HCT116 (cell line): Measurements from ENCODE around the gene TMEM237. TPM values are rescaled to one million over a fixed set of nuclear protein-coding genes. Genes with fewer than 3 reads are reported as not detected.

Source experiments
- ATAC-seq: fragments of 200-7000 bp; cut with Tn5 transposase; 2 replicates; pipeline ENCODE4 v1.9.1; 2020; ENCODE audit warnings: mild to moderate bottlenecking, moderate library complexity
- BruUV-seq: library from RNA; stranded (reverse); fragments of 400-500 nt; replicated peaks from 2 replicates; lab custom pipeline; 2021; lab: Mats Ljungman, UMichigan
- CTCF ChIA-PET: fragments of 300-600 bp; sonication (Branson Sonifier 250); formaldehyde crosslinking; loops from one replicate; lab custom pipeline; 2021; ENCODE audit warnings: antibody characterized with exemption; lab: Charles Lee
- POLR2A ChIA-PET: fragments of 300-600, 350-600 bp; sonication (Branson Sonifier 250); formaldehyde crosslinking; loops from one replicate; lab custom pipeline; 2021; ENCODE audit warnings: antibody characterized with exemption; lab: Charles Lee
- RAD21 ChIA-PET, 2 experiments: fragments of 300-600 bp; sonication (Branson Sonifier 250); formaldehyde crosslinking; loops; one replicate each; lab custom pipeline; 2023; ENCODE audit warnings: low total read pairs in 2 of 2; ENCODE audit not compliant: uncharacterized antibody in 2 of 2, unreplicated experiment in 2 of 2, low non-redundant PET in 1 of 2; lab: Charles Lee
- DNase-seq: peaks from one replicate; pipeline ENCODE4 v3.0.0-alpha.2; 2010; ENCODE audit warnings: low read depth, low spot score
- H2AFZ ChIP-seq: fragments of 200-600 bp; shearing (Covaris generic), sonication (generic); 2 replicates; pipeline ENCODE4 v1.6.1; 2017; ENCODE audit warnings: low read depth, mixed run types, mixed read lengths, antibody characterized with exemption, low read length; ENCODE audit not compliant: poor library complexity, severe bottlenecking
- H3K27ac ChIP-seq: 2 replicates; pipeline ENCODE4 v1.5.1; 2012; ENCODE audit warnings: low read depth, low read length
- H3K27me3 ChIP-seq: fragments of 200-600 bp; sonication (generic); 2 replicates; pipeline ENCODE4 v1.6.1; 2016; ENCODE audit warnings: mixed run types, low read length, mixed read lengths; ENCODE audit not compliant: insufficient read depth
- H3K36me3 ChIP-seq, 2 experiments: fragments of 200-500 bp in 1 of 2; fragments of 200-600 bp in 1 of 2; sonication (Bioruptor generic) in 1 of 2; sonication (generic) in 1 of 2; 2 replicates each; pipeline versions ENCODE4 v1.5.1 to v1.6.1; 2014 to 2016; ENCODE audit warnings: low read length in 2 of 2, inconsistent platforms in 1 of 2, mixed read lengths in 1 of 2, mixed run types in 1 of 2; ENCODE audit not compliant: insufficient read depth in 2 of 2, control insufficient read depth in 1 of 2
- H3K4me1 ChIP-seq, 2 experiments: fragments of 200-600 bp in 1 of 2; sonication (generic) in 1 of 2; 2 replicates each; pipeline versions ENCODE4 v1.5.1 to v1.6.1; 2012 to 2017; ENCODE audit warnings: low read length in 2 of 2, inconsistent platforms in 1 of 2, mild to moderate bottlenecking in 1 of 2, mixed read lengths in 1 of 2, mixed run types in 1 of 2, moderate library complexity in 1 of 2; ENCODE audit not compliant: insufficient read depth in 2 of 2, control insufficient read depth in 1 of 2
- H3K4me2 ChIP-seq: fragments of 200-600 bp; sonication (generic); 2 replicates; pipeline ENCODE4 v1.6.1; 2017; ENCODE audit warnings: mixed run types, low read length, mixed read lengths
- H3K4me3 ChIP-seq, 2 experiments: fragments of 200-600 bp in 1 of 2; sonication (generic) in 1 of 2; replicated peaks in 1 of 2; 2 replicates each; pipeline ENCODE4 v1.5.1; 2011 to 2016; ENCODE audit warnings: low read length in 2 of 2, control low read depth in 1 of 2, low read depth in 1 of 2, mild to moderate bottlenecking in 1 of 2, mixed read lengths in 1 of 2, mixed run types in 1 of 2
- H3K79me2 ChIP-seq: fragments of 200-600 bp; sonication (generic); 2 replicates; pipeline ENCODE4 v1.6.1; 2017; ENCODE audit warnings: mild to moderate bottlenecking, mixed run types, low read length, moderate library complexity, mixed read lengths; ENCODE audit not compliant: insufficient read depth
- H3K9ac ChIP-seq: fragments of 200-600 bp; sonication (generic); 2 replicates; pipeline ENCODE4 v1.6.1; 2016; ENCODE audit warnings: low read length, mixed read lengths
- H3K9me2 ChIP-seq: fragments of 200-600 bp; sonication (generic), shearing (Covaris generic); 2 replicates; pipeline ENCODE4 v1.6.1; 2017; ENCODE audit warnings: mixed run types, mild to moderate bottlenecking, moderate library complexity; ENCODE audit not compliant: insufficient read depth
- H3K9me3 ChIP-seq, 2 experiments: fragments of 200-500 bp in 1 of 2; fragments of 200-600 bp in 1 of 2; sonication (Bioruptor generic) in 1 of 2; sonication (generic) in 1 of 2; 2 replicates each; pipeline ENCODE4 v1.6.1; 2014 to 2017; ENCODE audit warnings: low read length in 2 of 2, mixed read lengths in 2 of 2, inconsistent platforms in 1 of 2, low read depth in 1 of 2, mild to moderate bottlenecking in 1 of 2, mixed run types in 1 of 2, moderate library complexity in 1 of 2; ENCODE audit not compliant: control insufficient read depth in 1 of 2, insufficient read depth in 1 of 2
- H4K20me1 ChIP-seq: fragments of 200-600 bp; sonication (generic), shearing (Covaris generic); 2 replicates; pipeline ENCODE4 v1.6.1; 2017; ENCODE audit warnings: mixed run types, mild to moderate bottlenecking, moderate library complexity; ENCODE audit not compliant: insufficient read depth
- CEBPB ChIP-seq: IDR thresholded peaks from 2 replicates; pipeline ENCODE4 v1.6.1; 2012; ENCODE audit warnings: low read depth
- EZH2 ChIP-seq: fragments of 200-600 bp; sonication (generic); IDR thresholded peaks from 2 replicates; pipeline ENCODE4 v1.6.1; 2017; ENCODE audit warnings: antibody characterized with exemption, mixed run types
- EZH2phosphoT487 ChIP-seq: fragments of 200-600 bp; IDR thresholded peaks from 2 replicates; pipeline ENCODE4 v1.6.1; 2018; ENCODE audit warnings: antibody characterized with exemption, borderline replicate concordance
- JUND ChIP-seq: IDR thresholded peaks from 2 replicates; pipeline ENCODE4 v1.6.1; 2012
- POLR2A ChIP-seq: IDR thresholded peaks from 2 replicates; pipeline ENCODE4 v1.7.0; 2011; ENCODE audit warnings: borderline replicate concordance; ENCODE audit not compliant: insufficient read depth, insufficient read length; ENCODE audit errors: extremely low read depth
- RAD21 ChIP-seq: IDR thresholded peaks from 2 replicates; pipeline ENCODE4 v1.6.1; 2012; ENCODE audit warnings: low read depth, mild to moderate bottlenecking
- SIN3A ChIP-seq: IDR thresholded peaks from 2 replicates; pipeline ENCODE4 v1.6.1; 2012; ENCODE audit warnings: low read depth
- SP1 ChIP-seq: IDR thresholded peaks from 2 replicates; pipeline ENCODE4 v1.6.1; 2012; ENCODE audit warnings: low read depth
- TCF7L2 ChIP-seq: IDR thresholded peaks from 2 replicates; pipeline ENCODE4 v1.7.0; 2011; ENCODE audit warnings: borderline replicate concordance, inconsistent platforms; ENCODE audit not compliant: insufficient read depth, insufficient read length; ENCODE audit errors: extremely low read depth
- ZNF274 ChIP-seq: fragments of 200-500 bp; sonication (Bioruptor generic); IDR thresholded peaks from 2 replicates; pipeline ENCODE4 v1.6.1; 2014; ENCODE audit warnings: mild to moderate bottlenecking, low read depth, low read length, inconsistent platforms
- intact Hi-C: fragments of 100-400 bp; cut with micrococcal nuclease; formaldehyde crosslinking; loops from 2 replicates; pipeline ENCODE4 v1.10.0; 2022
- total RNA-seq: library from RNA; stranded (reverse); gene quantifications from one replicate; pipeline ENCODE4 v1.2.1, GENCODE V29; 2021; ENCODE audit not compliant: unreplicated experiment
- TF ChIP-seq, protein P1 (sequence below): IDR thresholded peaks from 2 replicates; pipeline ENCODE4 v1.6.1; 2012; ENCODE audit warnings: low read depth
- TF ChIP-seq, protein P2 (sequence below): IDR thresholded peaks from 2 replicates; pipeline ENCODE4 v1.6.1; 2012
- TF ChIP-seq, protein P3 (sequence below): IDR thresholded peaks from 2 replicates; pipeline ENCODE4 v1.6.1; 2012
- TF ChIP-seq, protein P4 (sequence below), 3 experiments: fragments of 200-600 bp in 1 of 3; sonication (generic) in 1 of 3; IDR thresholded peaks in 2 of 3; conservative IDR thresholded peaks in 1 of 3; 2 replicates each; pipeline ENCODE4 v1.5.1; 2012 to 2017; ENCODE audit warnings: low read depth in 2 of 3, low read length in 2 of 3, antibody characterized with exemption in 1 of 3, borderline replicate concordance in 1 of 3, control low read depth in 1 of 3, mild to moderate bottlenecking in 1 of 3, mixed read lengths in 1 of 3, mixed run types in 1 of 3, moderate library complexity in 1 of 3; ENCODE audit not compliant: insufficient read depth in 1 of 3

TMEM237 gene
- total RNA-seq, 1 experiment from 2014 or later: 29.4 TPM

DNA sequence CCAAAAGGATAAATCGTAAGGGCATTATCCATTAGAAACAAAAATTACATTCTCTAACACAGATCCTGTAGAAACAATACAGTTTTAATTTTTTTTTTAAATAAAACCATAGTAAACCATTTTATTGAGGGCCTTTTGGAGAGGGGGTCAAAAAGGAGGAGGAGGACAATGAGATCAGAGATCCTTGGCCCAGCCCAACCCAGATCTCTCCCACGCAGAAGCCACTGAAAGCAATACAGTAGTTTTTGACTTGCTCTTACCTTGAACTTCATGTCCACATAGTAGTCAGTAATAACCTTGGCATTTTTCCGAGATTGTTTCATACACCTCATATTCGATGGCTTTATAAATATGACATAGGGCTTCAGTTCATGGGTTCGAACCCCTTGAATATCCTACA lies 4.1 kb upstream of the TMEM237 start:
- TF ChIP-seq EZH2phosphoT487: no peak
- TF ChIP-seq RAD21: no peak
- no peak for TF ChIP-seq JUND
- TF ChIP-seq SP1: no peak
- Histone ChIP-seq H3K9me2 (no peaks in the 10 kb centered on the region), H3K9me3 (no peaks in the 10 kb centered on the region), H3K27me3 (no peaks in the 10 kb centered on the region), H3K36me3 (no peaks in the 10 kb centered on the region), H3K4me3 (no peak overlapping the region), H3K79me2 (no peaks in the 10 kb centered on the region), H3K27ac (no peak overlapping the region), H3K4me1 (peaks cover 4 to 10% of the 10 kb centered on the region in 2 experiments), H2AFZ (no peak overlapping the region), H3K4me2 (no peak overlapping the region), H3K9ac (no peak overlapping the region), H4K20me1 (no peaks in the 10 kb centered on the region)
- intact Hi-C loops: loop anchor here (10.0 kb wide), 1 partner anchor 193 kb away; the partner anchor contains the start of genes STRADB and TRAK2
- ChIA-PET POLR2A (no interaction called here), CTCF (no interaction called here), RAD21 (no interaction called here)
- ATAC-seq (no peak), DNase-seq (no peak)
- no TSS peak for BruUV-seq

DNA sequence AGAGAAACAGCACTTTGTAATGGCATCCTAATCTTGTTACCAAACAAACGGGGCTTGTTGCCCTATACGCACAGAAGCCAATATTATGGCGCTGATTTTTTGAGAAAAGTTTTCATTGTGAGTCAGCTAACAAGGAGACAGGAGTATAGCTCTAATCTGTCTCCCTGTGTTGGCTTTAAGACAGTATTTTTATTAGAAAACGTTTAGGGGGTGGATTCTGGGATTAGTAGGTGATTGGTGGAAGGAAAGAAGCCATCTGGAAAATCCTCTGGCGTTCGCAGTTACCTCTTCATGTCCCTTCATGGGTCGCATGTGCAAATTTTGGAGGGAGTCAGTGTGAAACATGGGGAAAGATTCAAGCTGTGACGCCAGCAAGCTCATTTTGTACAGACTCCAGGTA lies 698 bp upstream of the TMEM237 start:
- ChIA-PET POLR2A (no interaction called here), CTCF (interaction anchor here (1.3 kb wide), 1 partner anchor 411 kb away, joined by 5 read pairs; no protein-coding TSS in a partner anchor), RAD21 (no interaction called here)
- ATAC-seq (no peak), DNase-seq (no peak)
- no peak overlapping the region for H3K27ac ChIP-seq
- H3K4me1 ChIP-seq: peaks cover 4 to 13% of the 10 kb centered on the region in 2 experiments
- intact Hi-C loops: loop anchor here (5.0 to 10.0 kb wide), 2 partner anchors 189 to 412 kb away; partner anchors contain the start of genes STRADB and TRAK2
- H4K20me1 ChIP-seq: no peaks in the 10 kb centered on the region
- no peaks in the 10 kb centered on the region for H3K27me3 ChIP-seq
- no peak overlapping the region; the same call in 1 of the 2 replicates for H3K9ac ChIP-seq
- peaks cover 5% of the 10 kb centered on the region; the same call in 1 of the 2 replicates for H3K79me2 ChIP-seq
- H3K4me3 ChIP-seq: peak overlapping the region in 1 of 2 experiments; percentile 71; a peak in 1 of 4 replicates
- H3K36me3 ChIP-seq: no peaks in the 10 kb centered on the region
- H3K9me2 ChIP-seq: no peaks in the 10 kb centered on the region
- TF ChIP-seq SIN3A: no peak
- no peak for TF ChIP-seq SP1
- no peak for TF ChIP-seq ZNF274
- no peak for TF ChIP-seq POLR2A
- TF ChIP-seq EZH2phosphoT487: no peak
- TF ChIP-seq, protein P1, sequence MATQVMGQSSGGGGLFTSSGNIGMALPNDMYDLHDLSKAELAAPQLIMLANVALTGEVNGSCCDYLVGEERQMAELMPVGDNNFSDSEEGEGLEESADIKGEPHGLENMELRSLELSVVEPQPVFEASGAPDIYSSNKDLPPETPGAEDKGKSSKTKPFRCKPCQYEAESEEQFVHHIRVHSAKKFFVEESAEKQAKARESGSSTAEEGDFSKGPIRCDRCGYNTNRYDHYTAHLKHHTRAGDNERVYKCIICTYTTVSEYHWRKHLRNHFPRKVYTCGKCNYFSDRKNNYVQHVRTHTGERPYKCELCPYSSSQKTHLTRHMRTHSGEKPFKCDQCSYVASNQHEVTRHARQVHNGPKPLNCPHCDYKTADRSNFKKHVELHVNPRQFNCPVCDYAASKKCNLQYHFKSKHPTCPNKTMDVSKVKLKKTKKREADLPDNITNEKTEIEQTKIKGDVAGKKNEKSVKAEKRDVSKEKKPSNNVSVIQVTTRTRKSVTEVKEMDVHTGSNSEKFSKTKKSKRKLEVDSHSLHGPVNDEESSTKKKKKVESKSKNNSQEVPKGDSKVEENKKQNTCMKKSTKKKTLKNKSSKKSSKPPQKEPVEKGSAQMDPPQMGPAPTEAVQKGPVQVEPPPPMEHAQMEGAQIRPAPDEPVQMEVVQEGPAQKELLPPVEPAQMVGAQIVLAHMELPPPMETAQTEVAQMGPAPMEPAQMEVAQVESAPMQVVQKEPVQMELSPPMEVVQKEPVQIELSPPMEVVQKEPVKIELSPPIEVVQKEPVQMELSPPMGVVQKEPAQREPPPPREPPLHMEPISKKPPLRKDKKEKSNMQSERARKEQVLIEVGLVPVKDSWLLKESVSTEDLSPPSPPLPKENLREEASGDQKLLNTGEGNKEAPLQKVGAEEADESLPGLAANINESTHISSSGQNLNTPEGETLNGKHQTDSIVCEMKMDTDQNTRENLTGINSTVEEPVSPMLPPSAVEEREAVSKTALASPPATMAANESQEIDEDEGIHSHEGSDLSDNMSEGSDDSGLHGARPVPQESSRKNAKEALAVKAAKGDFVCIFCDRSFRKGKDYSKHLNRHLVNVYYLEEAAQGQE: no peak
- TF ChIP-seq CEBPB: no peak
- no peak for TF ChIP-seq JUND
- TF ChIP-seq, protein P2, sequence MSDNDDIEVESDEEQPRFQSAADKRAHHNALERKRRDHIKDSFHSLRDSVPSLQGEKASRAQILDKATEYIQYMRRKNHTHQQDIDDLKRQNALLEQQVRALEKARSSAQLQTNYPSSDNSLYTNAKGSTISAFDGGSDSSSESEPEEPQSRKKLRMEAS: no peak
- TF ChIP-seq TCF7L2: no peak
- TF ChIP-seq, protein P3, sequence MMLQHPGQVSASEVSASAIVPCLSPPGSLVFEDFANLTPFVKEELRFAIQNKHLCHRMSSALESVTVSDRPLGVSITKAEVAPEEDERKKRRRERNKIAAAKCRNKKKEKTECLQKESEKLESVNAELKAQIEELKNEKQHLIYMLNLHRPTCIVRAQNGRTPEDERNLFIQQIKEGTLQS: no peak
- no peak for TF ChIP-seq EZH2
- TF ChIP-seq, protein P4, sequence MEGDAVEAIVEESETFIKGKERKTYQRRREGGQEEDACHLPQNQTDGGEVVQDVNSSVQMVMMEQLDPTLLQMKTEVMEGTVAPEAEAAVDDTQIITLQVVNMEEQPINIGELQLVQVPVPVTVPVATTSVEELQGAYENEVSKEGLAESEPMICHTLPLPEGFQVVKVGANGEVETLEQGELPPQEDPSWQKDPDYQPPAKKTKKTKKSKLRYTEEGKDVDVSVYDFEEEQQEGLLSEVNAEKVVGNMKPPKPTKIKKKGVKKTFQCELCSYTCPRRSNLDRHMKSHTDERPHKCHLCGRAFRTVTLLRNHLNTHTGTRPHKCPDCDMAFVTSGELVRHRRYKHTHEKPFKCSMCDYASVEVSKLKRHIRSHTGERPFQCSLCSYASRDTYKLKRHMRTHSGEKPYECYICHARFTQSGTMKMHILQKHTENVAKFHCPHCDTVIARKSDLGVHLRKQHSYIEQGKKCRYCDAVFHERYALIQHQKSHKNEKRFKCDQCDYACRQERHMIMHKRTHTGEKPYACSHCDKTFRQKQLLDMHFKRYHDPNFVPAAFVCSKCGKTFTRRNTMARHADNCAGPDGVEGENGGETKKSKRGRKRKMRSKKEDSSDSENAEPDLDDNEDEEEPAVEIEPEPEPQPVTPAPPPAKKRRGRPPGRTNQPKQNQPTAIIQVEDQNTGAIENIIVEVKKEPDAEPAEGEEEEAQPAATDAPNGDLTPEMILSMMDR (IDR thresholded peaks at IDR 0.05 in 2 of 3, conservative IDR thresholded peaks at IDR 0.05 in 1 of 3; ENCODE audit: borderline replicate concordance in 1 of 3, insufficient read depth in 1 of 3, low read depth in 2 of 3, low read length in 2 of 3): no peak
- no peaks in the 10 kb centered on the region for H3K9me3 ChIP-seq
- no peak overlapping the region for H2AFZ ChIP-seq
- peak overlapping the region; percentile 78 for H3K4me2 ChIP-seq
- BruUV-seq: no TSS peak
